Activated T-helper 1 cell treated with Interleukin-2 at 50 U/mL for 16 hours (primary cell): ENCODE measurements around the gene PDZRN3.

ENCODE experiments used
- DNase-seq: peaks from one replicate; pipeline ENCODE4 v3.0.0-alpha.2; 2020; ENCODE audit warnings: low read depth

The PDZRN3 gene

DNA sequence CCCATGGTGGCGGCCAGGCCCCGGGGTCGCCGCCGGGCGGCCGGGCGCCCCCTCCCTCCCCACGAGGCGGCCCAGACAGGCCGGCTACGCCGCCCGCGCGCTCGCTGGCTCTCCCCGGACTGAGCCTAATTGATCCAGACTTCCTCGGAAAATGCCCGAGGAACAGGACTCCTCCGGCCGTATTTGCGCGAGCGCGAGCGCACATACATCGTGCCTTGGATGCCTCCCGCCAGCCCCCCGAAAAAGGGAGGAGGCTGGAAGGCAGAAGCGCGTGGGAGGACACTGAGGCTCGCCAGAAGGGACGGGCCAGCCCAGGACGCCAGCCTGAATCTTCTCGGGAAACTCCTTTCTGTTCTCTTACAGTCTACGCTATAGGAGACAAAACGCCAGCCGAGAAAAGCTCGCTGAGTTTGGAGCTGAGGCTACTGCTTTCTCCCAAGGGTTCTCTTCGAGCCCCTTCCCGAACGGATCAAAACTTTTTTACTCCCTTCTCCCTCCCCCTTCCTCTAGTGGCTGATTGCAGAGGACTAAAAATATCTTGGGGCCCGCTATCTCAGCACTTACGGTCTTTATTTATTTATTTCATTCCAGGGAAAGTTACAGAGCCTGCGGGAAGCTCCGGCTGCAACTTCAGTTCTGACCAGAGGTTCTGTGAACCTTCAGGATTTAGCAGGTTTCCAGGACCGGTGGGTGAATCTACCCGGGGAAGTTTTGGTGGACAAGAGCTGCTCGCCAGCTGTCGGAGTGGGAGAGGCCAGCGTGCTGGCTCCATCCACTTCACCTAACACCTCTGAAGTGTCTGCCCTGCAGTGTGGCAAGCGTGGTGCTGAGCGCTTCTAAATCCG is at the start of gene PDZRN3:
TSS of gene PDZRN3 (minus strand) at position 121 of the 845 bp plus-strand sequence.
- DNase-seq: no peak

DNA sequence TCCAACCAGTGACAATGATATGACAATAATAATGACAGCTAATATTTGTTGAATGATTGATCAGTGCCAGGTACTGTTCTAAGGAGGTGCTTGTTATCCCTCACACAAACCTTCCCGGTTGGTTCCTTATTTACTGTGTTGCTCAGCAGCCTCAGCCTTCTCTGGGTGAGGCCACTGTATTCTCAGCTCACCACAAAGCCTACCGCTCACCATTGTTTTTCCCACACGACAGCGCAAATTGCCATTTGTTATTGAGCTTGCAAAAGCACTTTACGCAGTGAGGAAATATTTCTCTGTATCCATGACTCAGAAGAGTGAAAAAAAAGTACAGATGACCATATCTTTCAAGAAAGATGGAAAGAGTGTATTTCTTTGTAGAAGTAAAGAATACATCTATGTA is 49.5 kb upstream of the PDZRN3 start:
- DNase-seq: no peak

GRCh38 chr3:73669260-73669659 is 44.5 kb upstream of the PDZRN3 start:
- no peak for DNase-seq

DNA sequence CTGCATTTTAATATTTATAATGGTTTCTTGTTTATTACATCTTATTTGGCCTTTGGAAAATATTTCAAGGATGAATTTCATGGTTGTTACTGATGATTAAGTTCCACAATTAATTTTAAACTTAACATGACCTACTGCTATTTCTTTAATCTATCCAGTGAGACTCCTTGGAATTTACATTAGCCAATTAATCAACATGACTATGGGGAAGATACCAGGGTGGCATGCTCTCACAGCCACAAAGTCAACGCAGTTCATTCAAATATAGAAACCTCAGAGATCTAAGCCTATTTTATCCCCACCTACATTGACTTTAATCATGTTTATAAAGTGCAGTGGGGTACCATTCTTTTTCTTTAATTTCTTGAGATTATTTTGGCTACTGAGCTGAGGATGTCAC is 43.6 kb upstream of the PDZRN3 start:
- DNase-seq: no peak

DNA sequence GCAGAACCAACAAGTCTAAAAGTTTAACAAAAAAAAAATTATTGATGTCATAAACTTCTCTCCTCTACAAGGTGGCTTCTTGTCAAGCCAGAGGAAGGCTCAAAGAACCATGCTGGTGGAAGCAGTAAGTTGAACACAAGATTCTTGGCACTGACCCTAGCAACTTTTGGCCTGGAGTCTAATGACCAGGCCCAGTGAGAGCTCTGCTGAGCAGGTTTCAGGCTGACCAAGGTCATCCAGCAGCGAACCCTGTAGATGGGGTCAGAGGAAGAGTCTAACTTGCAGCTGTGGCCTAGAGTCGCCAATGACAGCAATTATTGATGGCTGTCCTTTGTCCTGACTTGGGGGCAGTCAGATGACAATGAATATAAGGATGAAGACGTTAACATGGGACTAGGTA is 43.1 kb upstream of the PDZRN3 start:
- DNase-seq: no peak

- DNase-seq: no peak
Measured at GRCh38 chr3:73665286-73665685, 40.5 kb upstream of the PDZRN3 start.

DNA sequence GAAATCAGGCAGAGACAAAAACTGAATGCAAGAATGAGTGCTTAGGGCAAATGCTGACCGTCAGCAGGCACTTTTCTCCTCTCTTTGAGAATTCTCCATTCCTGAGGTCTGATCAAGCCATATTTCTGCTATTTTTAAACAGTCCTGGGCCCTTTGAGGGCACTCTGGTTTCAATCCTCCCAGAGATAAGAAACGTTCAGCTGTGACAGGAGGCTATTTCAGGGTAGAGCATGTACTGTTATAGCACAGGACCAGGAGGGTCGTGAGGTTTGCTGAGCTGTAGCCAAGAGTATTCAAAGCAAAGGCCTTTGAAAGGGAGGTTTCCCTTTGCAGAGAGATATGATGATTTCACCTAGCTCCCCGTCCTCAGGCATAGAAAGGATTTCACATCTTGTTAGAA is 39.6 kb upstream of the PDZRN3 start:
- DNase-seq: no peak

GRCh38 chr3:73663495-73663894 is 38.8 kb upstream of the PDZRN3 start:
- DNase-seq: no peak

DNA sequence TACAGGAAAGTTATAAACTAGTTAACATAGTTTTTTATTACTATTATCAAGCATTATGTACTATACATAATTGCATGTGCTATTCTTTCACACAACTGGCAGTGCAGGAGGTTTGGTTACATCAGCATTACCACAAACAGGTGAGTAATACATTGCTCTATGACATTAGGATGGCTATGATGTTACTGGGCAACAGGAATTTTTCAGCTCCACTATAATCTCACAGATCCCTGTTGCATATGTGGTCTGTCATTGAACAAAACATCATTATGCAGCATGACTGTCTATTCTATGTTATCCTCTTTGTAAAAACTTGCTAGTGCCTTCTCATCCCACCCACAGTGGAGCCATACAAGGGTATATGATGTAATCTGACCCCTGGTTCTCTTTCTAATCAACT is 36.5 kb upstream of the PDZRN3 start:
- no peak for DNase-seq

- no peak for DNase-seq
Measured at GRCh38 chr3:73658227-73658626, 33.5 kb upstream of the PDZRN3 start.

- DNase-seq: no peak
Measured at GRCh38 chr3:73657186-73657585, 32.4 kb upstream of the PDZRN3 start.

DNA sequence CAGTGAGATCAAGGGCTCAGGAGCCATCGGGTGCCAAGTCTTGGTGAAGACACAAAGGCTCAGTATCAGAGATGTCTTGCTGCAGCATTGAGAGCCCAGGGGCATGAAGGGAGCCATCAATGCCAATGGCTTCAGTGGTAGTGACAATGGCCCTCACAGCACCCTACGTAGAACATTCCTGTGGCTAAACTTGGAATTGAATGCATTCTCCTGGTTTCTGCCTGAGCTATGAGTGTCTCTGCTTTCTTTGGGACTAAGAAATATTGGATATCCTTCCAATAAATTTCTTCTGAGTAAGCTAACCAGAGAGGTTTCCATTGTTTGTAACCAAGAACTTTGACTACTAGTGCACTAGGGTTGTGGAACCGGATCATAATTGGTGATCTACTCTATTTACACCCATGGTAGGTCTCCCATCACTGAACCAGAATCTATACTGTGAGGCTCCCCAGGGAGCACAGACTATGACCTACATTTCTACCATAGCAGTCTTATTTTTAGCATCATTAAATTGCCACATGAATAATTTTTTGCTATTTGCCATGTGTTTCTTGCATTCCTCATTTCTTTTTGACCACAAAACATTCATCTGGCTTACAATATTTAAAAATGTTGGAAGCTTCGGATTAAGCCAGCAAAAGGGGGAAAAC is 31.6 kb upstream of the PDZRN3 start:
- DNase-seq: no peak

DNA sequence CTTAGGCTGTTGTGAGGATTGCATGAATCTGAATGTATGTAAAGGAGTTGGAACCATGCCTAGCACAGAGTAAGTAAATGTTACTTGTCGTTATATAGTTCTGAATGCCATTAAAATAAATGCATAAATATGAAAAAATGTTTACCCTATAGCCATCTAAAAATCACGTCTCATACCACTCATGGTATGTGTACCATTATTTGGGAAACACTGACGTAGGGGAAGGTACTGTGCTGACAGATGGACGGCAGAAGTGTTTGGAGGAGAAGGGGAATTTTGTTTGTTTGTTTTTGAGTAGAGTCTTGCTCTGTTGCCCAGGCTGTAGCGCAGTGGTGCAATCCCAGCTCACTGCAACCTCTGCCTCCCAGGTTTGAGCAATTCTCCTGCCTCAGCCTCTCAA is 30.5 kb upstream of the PDZRN3 start:
- DNase-seq: no peak

GRCh38 chr3:73653877-73654276 is 29.1 kb upstream of the PDZRN3 start:
- no peak for DNase-seq

DNA sequence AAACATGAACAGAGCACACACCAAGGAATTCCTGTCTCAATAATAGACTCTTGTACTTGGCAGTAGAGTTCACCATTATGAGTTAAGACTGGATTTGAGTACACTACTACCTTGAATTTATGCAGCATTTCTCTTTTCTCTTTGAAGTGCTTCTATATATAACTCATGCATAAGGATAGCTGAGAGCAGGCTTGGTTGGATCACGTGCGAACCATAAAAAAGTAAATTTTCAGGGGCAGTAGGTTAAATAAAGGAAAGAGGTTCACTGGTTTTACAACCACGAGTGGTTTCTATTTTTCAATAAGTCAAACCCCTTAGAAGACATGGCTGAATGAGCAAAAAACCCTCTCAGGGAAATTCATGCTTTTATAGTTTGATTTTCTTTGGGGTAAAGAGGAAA is 28.6 kb upstream of the PDZRN3 start:
- no peak for DNase-seq

- no peak for DNase-seq
Measured at GRCh38 chr3:73652896-73653295, 28.2 kb upstream of the PDZRN3 start.

GRCh38 chr3:73637042-73637441 is 12.3 kb upstream of the PDZRN3 start:
- no peak for DNase-seq

DNA sequence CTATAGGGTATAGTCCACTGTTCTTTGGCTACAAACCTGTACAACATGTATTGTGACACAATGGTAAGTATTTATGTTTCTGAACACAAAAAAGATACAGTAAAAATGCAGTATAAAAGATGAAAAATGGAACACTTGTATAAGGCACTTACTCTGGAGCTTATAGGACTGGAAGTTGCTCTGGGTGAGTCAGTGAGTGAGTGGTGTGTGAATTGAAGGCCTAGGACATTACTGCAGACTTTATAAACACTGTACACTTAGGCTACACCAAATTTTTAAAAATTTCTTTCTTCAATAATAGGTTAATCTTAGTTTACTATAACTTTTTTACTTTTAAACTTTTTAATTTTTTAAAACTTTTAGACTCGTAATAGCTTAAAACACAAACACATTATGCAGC is 10.5 kb upstream of the PDZRN3 start:
- no peak for DNase-seq

GRCh38 chr3:73633916-73634344 is 9.2 kb upstream of the PDZRN3 start:
- DNase-seq: no peak

DNA sequence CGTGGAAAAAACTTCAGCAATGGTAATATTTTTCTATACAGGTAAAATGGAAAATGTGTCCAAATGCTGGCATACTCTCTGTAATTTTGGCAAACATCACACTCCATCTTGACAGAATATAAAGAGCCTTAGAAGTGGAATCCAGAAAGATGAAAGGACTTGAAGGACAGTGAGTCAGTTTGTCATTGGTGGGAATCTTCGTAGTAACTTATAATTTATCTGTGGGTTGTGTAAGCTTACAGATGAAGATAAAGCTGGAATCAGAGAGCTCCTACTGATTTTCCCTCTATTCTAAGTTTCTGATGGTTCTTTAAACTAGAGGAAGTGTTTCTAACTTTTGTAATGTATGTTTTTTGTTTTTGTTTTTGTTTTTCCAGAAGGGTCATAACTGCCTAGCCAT is 8.7 kb upstream of the PDZRN3 start:
- DNase-seq: no peak

DNA sequence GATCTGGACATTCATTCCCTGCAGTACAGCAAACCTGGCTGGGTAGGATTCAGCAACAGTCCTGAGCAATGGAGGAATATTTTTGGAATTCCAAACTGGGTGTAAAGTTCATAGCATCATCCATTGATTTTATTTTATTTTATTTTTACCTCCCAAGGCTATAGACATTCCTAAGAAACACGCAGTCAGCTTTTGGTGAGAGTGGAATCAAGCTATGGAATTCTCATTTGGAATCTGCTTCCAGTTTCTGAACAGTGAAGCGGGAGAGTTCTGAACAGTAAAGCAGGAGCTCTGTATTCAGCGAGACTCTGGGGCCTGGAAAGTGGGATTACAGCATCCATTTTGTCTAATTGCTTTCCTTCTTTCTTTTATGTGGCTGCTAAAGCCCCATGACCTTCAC is 1.4 kb upstream of the PDZRN3 start:
- DNase-seq: no peak

GRCh38 chr3:73624017-73624820 is 522 bp downstream of the PDZRN3 start:
- no peak for DNase-seq

DNA sequence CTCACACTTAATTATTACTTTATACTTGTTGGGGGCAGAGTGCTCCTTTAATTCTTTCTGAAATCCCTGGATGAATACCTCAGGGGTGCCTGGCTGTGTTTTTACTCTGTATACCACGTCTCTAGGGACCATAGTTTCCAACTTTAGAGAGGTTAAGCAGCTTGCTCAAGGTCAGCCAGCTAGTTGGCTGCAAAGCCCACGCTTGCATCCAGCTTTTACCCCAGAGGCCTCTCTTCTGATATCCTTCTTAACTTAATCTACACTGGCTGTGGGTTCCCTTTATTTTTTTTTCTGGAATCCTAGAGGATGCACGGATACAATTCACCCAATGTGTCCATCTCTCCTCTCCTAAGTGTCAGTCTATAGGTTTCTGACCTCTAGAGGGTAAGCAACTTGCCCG is 1.4 kb downstream of the PDZRN3 start:
- no peak for DNase-seq
